ENCODE measurements around the gene ZMIZ1.

The ZMIZ1 gene

DNA sequence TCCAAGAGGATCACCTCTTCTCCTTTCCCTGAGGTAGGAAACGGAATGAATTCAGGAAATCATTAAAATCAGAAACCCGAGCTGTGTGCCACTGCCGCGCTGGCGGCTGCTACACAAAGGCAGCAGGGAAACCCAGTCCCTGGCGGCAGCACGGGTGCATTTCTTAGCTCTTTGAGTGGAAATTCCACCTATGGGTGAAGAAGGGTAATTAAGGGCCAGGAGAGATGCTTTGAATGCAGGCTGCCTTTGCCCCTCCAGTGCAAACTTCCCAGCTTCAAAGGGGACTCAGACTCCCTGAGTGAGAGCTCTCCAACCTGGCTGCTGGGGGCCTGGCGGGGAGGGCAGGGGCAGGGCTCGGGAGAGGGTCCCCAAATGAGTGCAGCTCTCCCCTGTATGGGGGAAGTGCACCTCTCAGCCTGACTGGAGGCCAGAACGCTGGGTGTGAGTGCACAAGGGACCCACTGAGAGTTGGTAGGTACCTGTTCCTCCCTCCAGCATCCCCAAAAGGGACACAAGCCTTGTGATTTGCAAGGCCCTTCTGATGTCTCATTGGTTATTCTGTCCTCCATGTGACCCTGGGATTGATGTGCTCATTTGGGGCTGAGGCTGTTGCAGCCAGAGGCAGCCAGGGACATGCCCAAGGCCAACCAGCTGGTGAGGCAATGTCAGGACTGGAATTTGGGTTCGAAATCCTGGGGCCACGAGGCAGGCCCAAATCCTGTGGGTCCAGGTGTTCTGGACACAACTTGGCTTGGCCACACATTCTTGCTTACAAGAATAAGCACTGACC lies 16.3 kb upstream of the ZMIZ1 start:
- DNase-seq (ENCODE audit: insufficient read length, low spot score) (no peak), FAIRE-seq (no peak)
- no peak for TF ChIP-seq POLR2A (IDR thresholded peaks at IDR 0.05; ENCODE audit: low read depth, low read length)

DNA sequence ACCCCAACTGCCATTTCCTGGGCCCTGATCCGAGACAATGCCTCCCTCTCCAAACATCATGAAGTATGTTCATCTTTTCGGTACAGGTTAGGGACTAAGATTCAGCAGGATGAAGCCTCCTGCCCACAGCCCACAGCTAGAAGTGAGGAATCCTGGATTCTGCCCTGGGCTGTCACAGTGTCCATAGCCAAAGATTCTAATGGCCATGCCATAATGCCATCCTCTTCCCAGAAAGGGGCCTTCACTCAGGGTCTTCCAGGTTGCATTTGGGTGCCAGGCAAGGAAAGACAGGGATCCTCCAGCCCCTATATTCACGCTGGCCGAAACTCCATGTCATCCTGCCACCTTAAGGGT lies 15.7 kb upstream of the ZMIZ1 start:
- no peak for TF ChIP-seq POLR2A (IDR thresholded peaks at IDR 0.05; ENCODE audit: low read depth, low read length)

DNA sequence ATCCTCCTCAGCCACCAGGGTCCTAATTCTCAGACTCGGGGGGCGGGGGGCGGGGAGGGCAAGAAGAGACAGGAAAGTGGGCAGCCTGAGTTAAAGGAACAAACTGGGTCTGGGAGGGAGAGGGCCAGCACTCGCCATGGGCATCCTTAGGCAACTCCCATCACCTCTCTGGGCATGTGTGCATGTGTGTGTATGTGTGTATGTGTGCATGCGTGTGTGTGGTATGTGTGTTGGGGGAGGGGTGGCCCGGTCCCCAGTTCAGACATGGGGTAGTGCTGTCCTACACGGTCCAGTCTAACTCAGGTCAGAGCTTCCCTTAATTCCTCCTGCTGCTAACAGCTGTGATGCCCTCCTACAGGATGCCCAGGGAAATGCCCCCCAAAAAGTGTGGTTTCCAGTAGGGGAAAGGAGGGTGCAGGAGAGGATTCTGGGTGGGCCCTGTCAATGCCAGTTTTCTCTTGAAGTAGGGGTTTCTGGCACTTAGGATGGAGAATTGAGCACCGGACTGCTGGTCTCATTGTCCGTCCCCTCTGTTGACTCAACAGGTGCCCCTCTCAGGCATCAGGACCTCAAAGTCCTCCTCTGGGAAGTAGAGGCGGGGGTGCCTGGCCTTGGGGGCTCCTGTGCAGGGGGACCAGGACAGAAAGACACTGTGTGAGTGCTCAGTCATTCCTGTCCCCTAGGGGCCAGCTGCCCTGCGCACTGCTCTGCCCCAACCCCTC lies 15.1 kb upstream of the ZMIZ1 start:
- FAIRE-seq (no peak), DNase-seq (ENCODE audit: insufficient read length, low spot score) (no peak)
- no peak for TF ChIP-seq POLR2A (IDR thresholded peaks at IDR 0.05; ENCODE audit: low read depth, low read length)

More for the DNA sequence above, 15.7 kb upstream of the ZMIZ1 start:
- DNase-seq (ENCODE audit: insufficient read length, low spot score) (no peak), FAIRE-seq (no peak)

DNA sequence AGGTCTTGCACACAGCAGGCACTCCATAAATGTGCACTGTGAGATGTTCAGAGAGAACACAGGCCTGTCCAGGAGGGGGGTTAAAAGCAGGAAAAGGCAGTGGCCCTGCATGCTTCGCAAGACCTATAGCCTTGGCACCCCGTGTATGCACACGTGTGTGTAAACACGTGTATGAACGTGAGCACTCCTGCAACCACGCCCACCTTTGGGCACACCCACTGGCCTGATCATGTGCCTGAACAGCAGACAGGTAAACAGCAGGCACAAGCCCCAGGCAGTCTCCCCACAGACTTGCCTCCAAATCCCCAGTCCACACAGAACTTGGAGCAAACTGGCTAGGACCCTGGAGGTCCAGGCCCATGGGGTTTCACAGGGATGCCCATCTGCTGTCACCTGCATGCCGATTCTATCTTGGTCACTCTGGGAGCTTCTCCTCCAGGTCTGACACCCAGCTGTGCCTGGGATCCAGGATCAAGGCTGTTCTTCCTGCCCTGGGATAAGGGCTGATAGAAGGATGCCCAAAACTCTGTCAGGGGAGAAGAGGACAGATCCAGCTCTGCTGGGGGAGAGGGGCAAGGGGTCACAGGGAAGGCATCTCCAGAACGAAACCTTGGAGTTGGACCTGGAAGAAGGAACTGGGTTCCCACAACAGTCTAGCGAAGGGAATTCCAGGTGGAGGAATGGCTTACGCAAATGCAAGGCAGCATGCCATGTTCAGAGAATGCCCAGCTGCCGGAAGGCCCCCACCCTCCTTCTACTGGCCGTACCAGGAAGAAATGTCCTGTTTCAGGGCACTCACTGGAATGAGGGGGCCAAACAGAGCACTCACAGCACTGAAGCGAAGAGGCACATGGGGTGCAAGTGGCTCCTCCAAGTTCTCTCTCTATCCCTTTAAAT lies 14.3 kb upstream of the ZMIZ1 start:
- TF ChIP-seq POLR2A (IDR thresholded peaks at IDR 0.05; ENCODE audit: low read depth, low read length) = no peak
- FAIRE-seq = no peak
- DNase-seq (ENCODE audit: insufficient read length, low spot score) = no peak

DNA sequence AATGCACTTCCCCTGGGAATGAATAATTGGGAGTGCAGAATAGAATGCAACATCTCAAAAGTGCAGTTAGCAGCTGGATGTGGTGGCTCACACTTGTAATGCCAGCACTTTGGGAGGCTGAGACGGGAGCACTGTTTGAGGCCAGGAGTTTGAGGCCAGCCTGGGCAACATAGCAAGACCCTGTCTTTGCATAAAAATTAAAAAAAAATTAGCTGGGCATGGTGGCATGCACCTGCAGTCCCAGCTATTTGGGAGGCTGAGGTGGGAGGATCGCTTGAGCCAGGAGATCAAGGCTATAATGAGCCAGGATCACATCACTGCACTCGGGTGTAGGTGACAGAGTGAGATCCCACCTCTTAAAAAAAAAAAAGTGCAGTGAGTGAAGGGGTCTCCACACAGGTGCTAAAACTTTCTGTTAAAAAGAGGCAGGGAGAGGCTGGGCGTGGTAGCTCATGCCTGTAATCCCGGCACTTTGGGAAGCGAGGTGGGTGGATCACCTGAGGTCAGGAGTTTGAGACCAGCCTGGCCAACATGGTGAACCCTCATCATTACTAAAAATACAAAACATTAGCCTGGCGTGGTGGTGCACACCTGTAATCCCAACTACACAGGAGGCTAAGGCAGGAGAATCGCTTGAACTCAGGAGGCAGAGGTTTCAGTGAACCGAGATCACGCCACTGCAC lies 13.5 kb upstream of the ZMIZ1 start:
- no peak for FAIRE-seq
- DNase-seq (ENCODE audit: insufficient read length, low spot score) = no peak
- no peak for TF ChIP-seq POLR2A (IDR thresholded peaks at IDR 0.05; ENCODE audit: low read depth, low read length)

DNA sequence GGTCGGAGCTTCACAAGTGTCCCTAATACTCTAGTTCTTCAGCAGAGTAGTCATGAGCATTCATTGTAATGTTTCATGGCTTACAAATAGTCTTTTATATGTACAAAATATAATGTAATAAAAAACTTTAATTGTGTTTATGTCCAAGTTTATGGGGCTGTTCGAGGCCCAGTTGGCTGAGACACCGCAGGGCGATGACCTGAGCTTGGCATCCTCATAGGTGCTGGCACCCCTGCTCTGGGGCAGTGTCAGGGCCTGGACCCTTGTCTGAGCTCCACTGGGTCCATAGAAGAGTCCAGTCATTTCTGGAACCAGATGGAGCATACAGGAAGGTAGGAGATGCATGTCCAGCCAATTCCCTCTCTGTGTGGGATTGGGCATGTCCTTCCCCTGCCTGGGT lies 12.9 kb upstream of the ZMIZ1 start:
- FAIRE-seq (no peak), DNase-seq (ENCODE audit: insufficient read length, low spot score) (no peak)
- no peak for TF ChIP-seq POLR2A (IDR thresholded peaks at IDR 0.05; ENCODE audit: low read depth, low read length)

DNA sequence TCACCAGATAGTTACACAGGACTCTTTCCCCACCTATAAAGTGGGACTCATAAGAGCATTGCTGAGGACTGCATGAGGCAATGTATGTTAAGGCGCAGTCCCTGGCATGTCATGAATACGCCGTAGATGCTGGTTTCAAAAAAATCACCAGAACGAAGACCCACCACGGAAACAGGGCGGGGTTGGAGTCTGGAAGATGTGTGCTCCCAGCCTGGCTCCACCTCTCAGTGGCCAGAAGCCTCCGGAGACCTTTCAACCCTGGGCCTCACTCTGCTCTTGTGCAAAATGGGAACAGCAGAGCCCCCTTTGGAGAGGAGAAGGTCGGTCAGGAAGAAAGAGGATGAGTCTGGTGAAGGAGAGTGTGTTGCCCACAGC lies 12.4 kb upstream of the ZMIZ1 start:
- FAIRE-seq (no peak), DNase-seq (ENCODE audit: insufficient read length, low spot score) (no peak)

DNA sequence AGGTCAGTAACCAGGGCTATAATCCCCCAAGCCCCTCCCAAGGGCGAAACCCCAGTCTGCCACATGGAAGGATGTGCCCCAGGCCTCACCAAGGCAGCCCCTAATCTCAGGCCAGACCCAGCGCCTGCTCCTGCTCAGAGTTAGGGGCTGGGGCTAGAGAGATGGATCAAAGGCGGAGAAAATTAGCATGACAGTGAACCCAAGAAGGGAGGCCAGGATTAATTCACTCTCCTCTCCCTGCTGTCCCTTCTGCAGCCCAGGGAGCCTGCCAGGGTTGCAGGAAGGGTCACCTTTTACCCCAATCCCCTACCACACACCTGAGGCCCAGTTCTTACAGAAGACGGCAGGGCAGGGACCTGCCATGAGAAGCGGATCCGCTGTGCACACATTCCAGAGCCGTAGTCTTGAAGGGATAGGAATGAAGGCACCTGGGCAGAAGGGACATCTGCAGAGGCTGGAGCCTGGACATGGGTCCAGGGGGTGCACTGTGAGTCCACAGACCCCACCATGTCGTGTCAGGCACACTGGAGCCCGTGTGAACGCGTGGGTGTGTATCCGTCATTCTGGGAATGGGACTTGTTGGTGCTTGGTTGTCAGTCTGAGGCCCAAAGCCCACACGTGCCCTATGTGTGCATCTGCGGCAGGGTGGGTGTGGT lies 11.9 kb upstream of the ZMIZ1 start:
- DNase-seq (ENCODE audit: insufficient read length, low spot score) = no peak
- FAIRE-seq = no peak
- no peak for TF ChIP-seq POLR2A (IDR thresholded peaks at IDR 0.05; ENCODE audit: low read depth, low read length)

More for the DNA sequence above, 12.4 kb upstream of the ZMIZ1 start:
- no peak for TF ChIP-seq POLR2A (IDR thresholded peaks at IDR 0.05; ENCODE audit: low read depth, low read length)

DNA sequence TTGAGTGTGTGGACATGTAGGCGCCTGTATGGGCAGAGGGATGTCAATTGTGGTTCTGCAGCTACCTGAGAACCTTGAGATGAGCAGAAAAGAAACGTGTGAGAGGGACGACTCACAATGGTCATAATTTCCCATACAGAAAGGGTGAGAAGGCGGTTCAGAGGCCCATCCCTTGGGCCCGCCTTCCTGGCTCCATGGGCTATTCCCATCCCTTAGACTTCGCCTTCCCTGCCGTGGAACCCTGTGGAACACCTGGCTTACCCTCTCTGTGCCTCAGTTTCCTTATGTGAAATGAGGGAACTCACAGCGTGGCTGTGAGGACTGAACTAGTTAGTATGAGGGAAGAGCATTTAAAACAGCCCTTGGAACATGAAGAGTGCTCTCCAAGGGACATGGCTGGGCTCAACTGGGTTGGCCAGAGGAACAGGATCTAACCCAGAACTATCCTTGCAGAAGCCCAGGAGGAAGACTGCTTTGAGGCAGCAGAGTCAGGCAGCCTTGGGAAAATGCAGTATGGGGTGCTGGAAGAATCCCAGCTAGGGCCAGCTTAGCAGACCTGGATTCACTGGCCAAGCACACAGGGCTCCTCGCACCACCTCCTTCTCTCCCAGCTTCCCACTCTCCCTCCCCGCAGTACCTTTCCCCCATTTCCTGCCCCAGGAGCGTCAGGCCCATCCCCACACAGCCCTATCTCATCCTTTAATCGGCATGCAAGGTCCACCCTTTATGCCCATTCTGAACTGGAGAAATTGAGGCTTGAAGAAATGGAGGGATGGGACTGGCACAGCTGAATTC lies 11.1 kb upstream of the ZMIZ1 start:
- DNase-seq (ENCODE audit: insufficient read length, low spot score) = no peak
- FAIRE-seq = no peak
- TF ChIP-seq POLR2A (IDR thresholded peaks at IDR 0.05; ENCODE audit: low read depth, low read length) = no peak

DNA sequence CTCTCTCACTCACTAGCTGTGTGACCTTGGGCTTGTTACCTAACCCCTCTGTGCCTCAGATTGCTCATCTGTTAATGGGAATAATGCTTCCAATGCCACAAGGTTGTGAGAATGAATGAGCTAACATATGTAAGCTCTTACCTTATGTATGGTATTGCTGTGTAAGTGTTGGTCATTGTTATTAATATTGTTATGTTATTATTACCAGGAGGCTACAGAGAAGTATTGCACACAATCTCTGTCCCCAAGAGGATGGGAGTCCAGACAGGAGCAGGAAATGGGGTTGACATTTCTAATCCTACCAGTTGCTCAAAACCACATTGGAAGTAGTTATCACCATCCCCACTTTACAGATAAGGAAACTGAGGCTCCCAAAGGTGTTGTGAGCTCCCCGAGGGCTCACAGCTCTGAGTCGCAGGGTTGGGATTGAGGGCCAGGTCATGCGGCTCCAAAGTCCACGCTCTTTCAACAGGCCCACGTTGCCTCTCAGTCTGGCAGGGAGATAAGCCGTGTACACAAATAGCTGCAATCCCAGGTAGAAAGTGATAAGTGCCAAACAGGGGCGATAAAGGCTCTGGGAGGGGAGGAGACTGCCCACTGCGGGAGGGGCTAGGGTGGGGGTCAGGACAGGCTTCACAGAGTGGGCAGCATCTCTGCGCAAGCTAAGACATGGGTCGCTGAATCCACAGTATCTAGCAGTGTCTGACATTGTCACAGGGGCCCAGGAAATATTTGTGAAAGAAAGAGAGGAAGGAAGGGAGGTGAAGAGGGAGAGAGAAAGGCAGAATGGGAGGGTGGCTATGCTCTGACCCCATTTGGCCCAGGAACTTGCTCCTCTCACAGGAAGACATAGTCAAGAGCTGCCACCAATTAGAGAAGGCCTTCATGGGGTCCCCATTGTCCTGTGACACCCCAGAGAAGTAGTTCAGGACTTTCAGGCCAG lies 9.6 kb upstream of the ZMIZ1 start:
- FAIRE-seq (no peak), DNase-seq (ENCODE audit: insufficient read length, low spot score) (no peak)
- no peak for TF ChIP-seq POLR2A (IDR thresholded peaks at IDR 0.05; ENCODE audit: low read depth, low read length)

DNA sequence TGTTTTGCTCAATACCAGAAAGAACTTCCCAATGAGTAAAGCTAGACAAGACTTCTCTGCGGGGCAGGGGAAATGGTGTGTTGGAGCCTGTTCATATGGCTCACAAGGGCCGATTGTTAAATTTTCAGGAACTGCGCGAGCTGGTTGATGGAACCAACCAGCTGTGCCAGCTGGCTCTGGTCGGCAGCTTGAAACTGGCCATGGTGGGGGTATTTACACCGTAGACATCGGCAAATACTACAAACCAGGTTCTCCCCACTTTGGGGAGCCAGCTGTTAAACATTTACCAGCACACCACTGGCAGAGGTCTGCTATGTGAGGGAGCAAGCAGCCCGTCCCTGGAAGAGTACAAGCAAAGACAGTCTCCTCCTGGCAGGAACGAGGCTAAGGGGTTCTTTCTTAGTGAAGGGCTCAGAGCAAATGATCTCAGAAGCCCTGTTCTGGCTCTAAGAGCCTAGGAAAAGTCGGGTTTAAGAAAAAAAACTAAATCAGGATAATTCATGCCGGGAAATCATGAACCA lies 8.8 kb upstream of the ZMIZ1 start:
- FAIRE-seq (no peak), DNase-seq (ENCODE audit: insufficient read length, low spot score) (no peak)
- TF ChIP-seq POLR2A (IDR thresholded peaks at IDR 0.05; ENCODE audit: low read depth, low read length) = no peak
